ENCODE measurements around the gene KRT7.

GRCh38 chr12:52223406-52224039 lies 9.5 kb upstream of the KRT7 start:
- TF ChIP-seq CTCF (IDR thresholded peaks at IDR 0.05; ENCODE audit: low read depth, low read length) (no peak), EZH2phosphoT487 (IDR thresholded peaks at IDR 0.05; ENCODE audit: low read depth) (no peak)

All from OCI-LY3 (cell line).